Measurements from ENCODE around the gene HLX.
A peak's percentile ranks its signal among the peaks of the same experiment; 100 is the strongest.

The HLX gene

DNA sequence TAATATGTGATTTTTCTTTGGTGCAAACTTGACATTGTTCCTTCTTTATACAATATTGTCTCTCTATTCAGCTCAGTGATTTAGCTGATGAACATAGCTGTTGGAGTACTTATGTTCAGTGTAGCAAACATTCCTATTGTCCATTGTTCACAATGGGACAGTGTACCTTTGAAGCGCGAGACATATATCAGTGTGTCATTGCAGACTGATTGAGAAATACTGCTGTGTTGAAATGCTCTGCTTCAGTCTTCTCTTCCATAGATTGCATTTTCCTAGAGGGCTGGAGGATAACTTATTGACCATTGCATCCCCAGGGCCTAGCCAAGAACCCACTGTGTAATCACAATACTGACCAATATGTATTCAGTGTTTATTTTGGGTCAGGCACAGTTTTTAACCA, 46.5 kb downstream of the HLX start:
- TF ChIP-seq POLR2A (IDR thresholded peaks at IDR 0.05; ENCODE audit: extremely low read depth, insufficient read length) (no peak), MYC (IDR thresholded peaks at IDR 0.05; ENCODE audit: low read depth, low read length) (no peak)
- TF ChIP-seq, protein P1, sequence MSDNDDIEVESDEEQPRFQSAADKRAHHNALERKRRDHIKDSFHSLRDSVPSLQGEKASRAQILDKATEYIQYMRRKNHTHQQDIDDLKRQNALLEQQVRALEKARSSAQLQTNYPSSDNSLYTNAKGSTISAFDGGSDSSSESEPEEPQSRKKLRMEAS (IDR thresholded peaks at IDR 0.05; ENCODE audit: low read depth, low read length) = no peak
- TF ChIP-seq, protein P2, sequence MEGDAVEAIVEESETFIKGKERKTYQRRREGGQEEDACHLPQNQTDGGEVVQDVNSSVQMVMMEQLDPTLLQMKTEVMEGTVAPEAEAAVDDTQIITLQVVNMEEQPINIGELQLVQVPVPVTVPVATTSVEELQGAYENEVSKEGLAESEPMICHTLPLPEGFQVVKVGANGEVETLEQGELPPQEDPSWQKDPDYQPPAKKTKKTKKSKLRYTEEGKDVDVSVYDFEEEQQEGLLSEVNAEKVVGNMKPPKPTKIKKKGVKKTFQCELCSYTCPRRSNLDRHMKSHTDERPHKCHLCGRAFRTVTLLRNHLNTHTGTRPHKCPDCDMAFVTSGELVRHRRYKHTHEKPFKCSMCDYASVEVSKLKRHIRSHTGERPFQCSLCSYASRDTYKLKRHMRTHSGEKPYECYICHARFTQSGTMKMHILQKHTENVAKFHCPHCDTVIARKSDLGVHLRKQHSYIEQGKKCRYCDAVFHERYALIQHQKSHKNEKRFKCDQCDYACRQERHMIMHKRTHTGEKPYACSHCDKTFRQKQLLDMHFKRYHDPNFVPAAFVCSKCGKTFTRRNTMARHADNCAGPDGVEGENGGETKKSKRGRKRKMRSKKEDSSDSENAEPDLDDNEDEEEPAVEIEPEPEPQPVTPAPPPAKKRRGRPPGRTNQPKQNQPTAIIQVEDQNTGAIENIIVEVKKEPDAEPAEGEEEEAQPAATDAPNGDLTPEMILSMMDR (IDR thresholded peaks at IDR 0.05; ENCODE audit: low read depth, low read length) = no peak
- peak; percentile 14 for DNase-seq (ENCODE audit: low read depth)
- H3K4me3 ChIP-seq (ENCODE audit: low read depth, low read length) = no peak overlapping the region

DNA sequence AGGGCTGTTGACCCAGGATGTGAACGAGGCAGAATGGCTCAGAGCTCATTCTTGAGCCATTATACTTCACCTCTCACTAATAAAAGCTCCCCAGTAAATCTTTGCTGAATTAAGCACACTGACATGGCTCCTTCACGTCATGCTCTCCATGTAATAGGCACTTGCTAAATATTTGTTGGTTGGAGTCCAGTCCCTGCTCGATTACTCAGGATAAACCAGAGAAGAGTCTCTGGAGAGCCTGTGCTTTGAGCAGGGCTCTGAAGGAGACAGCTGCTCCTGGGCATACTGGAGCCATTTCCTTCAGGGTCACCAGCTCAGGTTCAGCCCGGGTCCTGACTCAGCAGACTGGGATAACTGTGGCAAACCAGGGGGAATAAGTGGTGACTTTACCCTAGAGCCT, 46.9 kb downstream of the HLX start:
- no peak for DNase-seq (ENCODE audit: low read depth)
- H3K4me3 ChIP-seq (ENCODE audit: low read depth, low read length) = no peak overlapping the region
- TF ChIP-seq POLR2A (IDR thresholded peaks at IDR 0.05; ENCODE audit: extremely low read depth, insufficient read length) (no peak), MYC (IDR thresholded peaks at IDR 0.05; ENCODE audit: low read depth, low read length) (no peak)
- TF ChIP-seq, protein P1 (IDR thresholded peaks at IDR 0.05; ENCODE audit: low read depth, low read length) = no peak

DNA sequence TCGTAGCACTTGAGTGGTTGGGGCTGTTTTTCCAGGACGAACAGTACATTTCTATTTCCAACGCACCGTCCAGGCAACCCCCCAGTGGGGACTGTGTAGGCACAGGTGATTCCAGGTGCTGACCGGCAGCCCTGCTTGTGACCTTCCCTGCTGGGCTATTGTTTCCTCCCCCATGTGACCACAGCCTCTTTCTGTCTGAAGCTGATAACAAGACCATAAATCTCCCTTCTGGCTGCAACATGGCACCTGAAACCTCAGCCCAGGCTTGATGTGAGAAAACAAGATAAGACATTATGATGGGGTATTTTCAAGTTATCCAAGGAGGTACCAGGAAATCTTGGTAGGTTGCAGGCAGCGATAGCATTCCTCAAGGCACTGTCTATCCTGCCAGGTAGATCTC, 48.2 kb downstream of the HLX start:
- TF ChIP-seq, protein P2 (IDR thresholded peaks at IDR 0.05; ENCODE audit: low read depth, low read length) = no peak
- TF ChIP-seq MYC (IDR thresholded peaks at IDR 0.05; ENCODE audit: low read depth, low read length) = no peak
- TF ChIP-seq, protein P1 (IDR thresholded peaks at IDR 0.05; ENCODE audit: low read depth, low read length) = no peak
- TF ChIP-seq POLR2A (IDR thresholded peaks at IDR 0.05; ENCODE audit: extremely low read depth, insufficient read length) = no peak
- no peak for DNase-seq (ENCODE audit: low read depth)
- no peak overlapping the region for H3K4me3 ChIP-seq (ENCODE audit: low read depth, low read length)

DNA sequence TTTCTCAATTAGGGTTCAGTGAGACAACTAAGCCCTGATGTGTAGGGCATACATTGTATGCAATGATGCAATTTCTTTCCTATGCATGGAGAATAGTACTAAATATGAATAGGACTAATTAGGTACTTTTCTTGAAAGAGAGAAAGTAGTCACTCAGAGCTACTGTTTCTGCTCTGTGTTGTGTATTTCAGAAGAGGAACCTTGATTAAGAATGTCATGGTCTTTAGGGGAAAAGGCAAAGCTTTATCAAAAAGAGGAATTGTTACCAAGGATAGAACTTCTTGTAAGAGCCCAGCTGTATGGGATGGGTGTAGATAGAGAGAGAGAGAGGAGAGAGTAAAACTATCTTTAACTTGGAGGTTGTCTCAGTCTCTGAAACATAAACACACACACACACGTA, 49.1 kb downstream of the HLX start:
- H3K4me3 ChIP-seq (ENCODE audit: low read depth, low read length) = no peak overlapping the region
- DNase-seq (ENCODE audit: low read depth) = no peak
- no peak for TF ChIP-seq MYC (IDR thresholded peaks at IDR 0.05; ENCODE audit: low read depth, low read length)
- TF ChIP-seq, protein P1 (IDR thresholded peaks at IDR 0.05; ENCODE audit: low read depth, low read length) = no peak
- no peak for TF ChIP-seq POLR2A (IDR thresholded peaks at IDR 0.05; ENCODE audit: extremely low read depth, insufficient read length)
- TF ChIP-seq, protein P2 (IDR thresholded peaks at IDR 0.05; ENCODE audit: low read depth, low read length) = no peak

DNA sequence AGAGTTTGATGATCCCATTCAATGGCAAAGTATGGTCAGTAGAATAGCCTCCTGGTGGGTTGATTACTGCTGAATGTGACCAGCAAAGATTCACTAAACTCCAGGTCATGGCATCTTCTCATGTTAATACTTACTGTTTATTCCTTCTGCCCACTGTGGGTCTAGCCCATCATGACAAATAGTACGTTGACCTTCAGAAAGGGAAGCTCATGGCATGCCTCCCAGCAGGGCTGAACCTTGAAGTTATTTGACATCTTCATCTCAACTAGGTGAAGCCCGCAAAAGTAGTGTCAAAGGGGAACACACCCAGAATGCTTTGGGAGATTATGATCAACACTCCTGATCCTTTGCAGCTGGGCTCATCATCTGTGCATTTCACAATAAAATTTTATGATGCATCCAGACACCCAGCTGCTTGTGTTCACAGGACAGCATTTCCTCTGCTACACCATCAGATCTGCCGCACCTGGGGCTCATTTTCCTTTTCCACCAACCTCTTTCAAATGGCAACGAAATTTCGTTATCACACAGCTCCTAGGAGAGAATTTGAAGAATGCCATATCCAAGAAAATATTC, 49.6 kb downstream of the HLX start:
- H3K4me3 ChIP-seq (ENCODE audit: low read depth, low read length) = no peak overlapping the region
- no peak for DNase-seq (ENCODE audit: low read depth)
- TF ChIP-seq, protein P2 (IDR thresholded peaks at IDR 0.05; ENCODE audit: low read depth, low read length) = no peak
- TF ChIP-seq, protein P1 (IDR thresholded peaks at IDR 0.05; ENCODE audit: low read depth, low read length) = no peak
- TF ChIP-seq POLR2A (IDR thresholded peaks at IDR 0.05; ENCODE audit: extremely low read depth, insufficient read length) = no peak
- no peak for TF ChIP-seq MYC (IDR thresholded peaks at IDR 0.05; ENCODE audit: low read depth, low read length)

DNA sequence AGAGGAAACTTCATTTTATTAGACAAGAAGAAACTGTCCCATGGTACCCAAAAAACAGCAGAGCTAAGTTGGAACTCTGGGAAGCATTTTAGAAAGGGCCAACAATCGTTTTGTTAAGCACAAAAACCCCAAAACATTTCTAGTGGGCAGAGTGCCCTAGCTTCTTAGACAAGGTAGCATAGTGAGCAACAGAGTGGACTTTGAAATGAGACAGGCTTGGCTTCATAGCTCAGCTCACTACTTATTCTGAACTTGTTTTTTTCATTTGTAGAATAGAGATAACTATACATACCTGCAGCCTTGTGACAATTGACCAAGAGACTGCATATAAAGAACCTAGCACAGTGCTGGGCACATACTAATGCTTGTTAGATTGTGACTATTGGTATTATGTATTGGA, 50.1 kb downstream of the HLX start:
- DNase-seq (ENCODE audit: low read depth) = no peak

More for the DNA sequence above, 50.1 kb downstream of the HLX start:
- no peak overlapping the region for H3K4me3 ChIP-seq (ENCODE audit: low read depth, low read length)
- TF ChIP-seq POLR2A (IDR thresholded peaks at IDR 0.05; ENCODE audit: extremely low read depth, insufficient read length) (no peak), MYC (IDR thresholded peaks at IDR 0.05; ENCODE audit: low read depth, low read length) (no peak)
- TF ChIP-seq, protein P2 (IDR thresholded peaks at IDR 0.05; ENCODE audit: low read depth, low read length) = no peak
- TF ChIP-seq, protein P1 (IDR thresholded peaks at IDR 0.05; ENCODE audit: low read depth, low read length) = no peak

Measured in NB4 (cell line).